GM12878 (cell line): ENCODE measurements around the gene SPSB2. TPM values are rescaled to one million over a fixed set of nuclear protein-coding genes. Genes with fewer than 3 reads are reported as not detected.
"Not testable (repeated sequence)": the region's sequence is repeated elsewhere in the genome, so short reads cannot be mapped to it uniquely, and the experiment has no call there.

Experiments
- ATAC-seq: fragments of 200-7000 bp; cut with Tn5 transposase; 3 replicates; pipeline ENCODE4 v1.9.1; 2020; ENCODE audit warnings: mild to moderate bottlenecking, moderate library complexity
- BruUV-seq: library from RNA; stranded (reverse); fragments of 400-500 nt; replicated peaks from 2 replicates; lab custom pipeline; 2021; lab: Mats Ljungman, UMichigan
- CTCF ChIA-PET: fragments of 300-600 bp; sonication (Branson Sonifier 250); formaldehyde crosslinking; extraction: SDS; loops from one replicate; lab custom pipeline; 2021; ENCODE audit warnings: inconsistent platforms; lab: Yijun Ruan, JAX
- POLR2A ChIA-PET: fragments of 350-600 bp; formaldehyde crosslinking; extraction: SDS; loops from one replicate; lab custom pipeline; 2021; ENCODE audit warnings: inconsistent platforms; lab: Charles Lee
- RAD21 ChIA-PET: fragments of 300-600 bp; sonication (Branson Sonifier 250); formaldehyde crosslinking; loops from one replicate; lab custom pipeline; 2023; ENCODE audit warnings: antibody characterized with exemption; ENCODE audit not compliant: unreplicated experiment; lab: Charles Lee
- SMC1A ChIA-PET: fragments of 300-600 bp; sonication (Branson Sonifier 250); formaldehyde crosslinking; loops from one replicate; lab custom pipeline; 2023; ENCODE audit not compliant: unreplicated experiment, uncharacterized antibody; lab: Charles Lee
- DNase-seq: peaks from one replicate; pipeline ENCODE4 v3.0.0-alpha.2; 2011; ENCODE audit warnings: low read depth, low spot score
- FAIRE-seq: peaks from 3 replicates; lab custom pipeline; 2011; peaks lifted over from hg19 to GRCh38; lab: Jason Lieb, UNC
- H2AFZ ChIP-seq: 2 replicates; pipeline ENCODE4 v1.6.0; 2011; ENCODE audit warnings: low read depth, low read length, control low read depth; ENCODE audit not compliant: control insufficient read depth
- H3K27ac ChIP-seq: 2 replicates; pipeline ENCODE4 v1.5.1; 2011; ENCODE audit warnings: control low read depth; ENCODE audit not compliant: control insufficient read depth, insufficient read depth
- H3K27me3 ChIP-seq, 2 experiments: replicated peaks in 1 of 2; 2 replicates each; pipeline versions ENCODE4 v1.6.0 to v1.6.1; 2011; ENCODE audit warnings: low read length in 1 of 2; ENCODE audit not compliant: control insufficient read depth in 2 of 2, insufficient read depth in 2 of 2
- H3K36me3 ChIP-seq, 2 experiments: 2 replicates each; pipeline ENCODE4 v1.5.1; 2011; ENCODE audit warnings: low read length in 1 of 2; ENCODE audit not compliant: control insufficient read depth in 2 of 2, insufficient read depth in 2 of 2
- H3K4me1 ChIP-seq: 2 replicates; pipeline ENCODE4 v1.6.1; 2011; ENCODE audit warnings: mild to moderate bottlenecking, low read length, moderate library complexity, mixed read lengths; ENCODE audit not compliant: control insufficient read depth, insufficient read depth
- H3K4me2 ChIP-seq: 2 replicates; pipeline ENCODE4 v1.6.0; 2011; ENCODE audit warnings: control low read depth; ENCODE audit not compliant: control insufficient read depth, insufficient read depth
- H3K4me3 ChIP-seq: fragments of 200-600 bp; sonication (generic); 2 replicates; pipeline ENCODE4 v1.5.1; 2016
- H3K79me2 ChIP-seq: 2 replicates; pipeline ENCODE4 v1.6.0; 2011; ENCODE audit warnings: low read length; ENCODE audit not compliant: control insufficient read depth, insufficient read depth
- H3K9ac ChIP-seq: 2 replicates; pipeline ENCODE4 v1.8.0; 2011; ENCODE audit warnings: low read length, control low read depth, mixed read lengths; ENCODE audit not compliant: control insufficient read depth, insufficient read depth
- H3K9me3 ChIP-seq: replicated peaks from 3 replicates; pipeline ENCODE4 v1.5.1; 2011; ENCODE audit warnings: mild to moderate bottlenecking, low read length; ENCODE audit not compliant: control insufficient read depth, insufficient read depth
- H4K20me1 ChIP-seq: 2 replicates; pipeline ENCODE4 v1.6.0; 2011; ENCODE audit not compliant: control insufficient read depth, insufficient read depth
- WGBS: methylation state at CpG from one replicate; pipeline ENCODE4 v1.1.6; 2016; ENCODE audit warnings: low lambda C conversion rate; ENCODE audit not compliant: insufficient replicate concordance, insufficient coverage; ENCODE audit errors: missing lambda C conversion rate; 5-methylcytosine and 5-hydroxymethylcytosine counted together
- in situ Hi-C: fragments of 300-500 bp; cut with MboI; formaldehyde crosslinking; loops from 9 replicates; pipeline ENCODE4 v1.14.3; 2018; ENCODE audit warnings: mixed read lengths
- intact Hi-C: fragments of 100-400 bp; cut with micrococcal nuclease; formaldehyde crosslinking; loops from one replicate; pipeline ENCODE4 v1.14.2; 2022; ENCODE audit not compliant: unreplicated experiment
- polyA plus RNA-seq, 11 experiments: library from polyadenylated mRNA; depleted of rRNA in 4 of 11; unstranded in 6 of 11; stranded (reverse) in 5 of 11; fragments of >200 nt; fragmentation: Nextera tagmentation in 4 of 11; fragmentation: Illumina TruSeq in 1 of 11; extraction: Ambion mirVana in 4 of 11; extraction: Trizol in 1 of 11; gene quantifications; 1 replicate in 1 of 11; 2 replicates in 10 of 11; pipeline versions ENCODE4 v1.2.1 to v1.2.3, GENCODE V29; 2011 to 2016; ENCODE audit warnings: inconsistent platforms in 2 of 11, missing spikeins in 2 of 11, low read depth in 1 of 11
- total RNA-seq, 4 experiments: library from RNA; depleted of rRNA in 3 of 4; stranded (reverse); fragments of >200 nt in 3 of 4; fragmentation: Illumina TruSeq in 1 of 4; extraction: Trizol in 1 of 4; gene quantifications; 2 replicates each; pipeline versions ENCODE4 v1.2.1 to v1.2.3, GENCODE V29; 2013 to 2021

Gene SPSB2
- total and polyA plus RNA-seq, 10 of the 15 experiments (the other 5 are each of a cell fraction or from before 2014, with no cell fraction given) = 0.08 to 5.6 (median 2.7) TPM

- intact Hi-C loops, H3K9me3 ChIP-seq, H4K20me1 ChIP-seq, H3K36me3 ChIP-seq, in situ Hi-C loops, SMC1A ChIA-PET, BruUV-seq, H2AFZ ChIP-seq, POLR2A ChIA-PET, RAD21 ChIA-PET, FAIRE-seq, DNase-seq, H3K79me2 ChIP-seq, H3K27me3 ChIP-seq, ATAC-seq: not testable (repeated sequence)
- WGBS = 95% methylated on average over 21 of the region's 21 CpGs
- peak overlapping the region; percentile 82 for H3K4me2 ChIP-seq
- CTCF ChIA-PET = interaction anchor here (0.8 to 6.1 kb wide), 2 partner anchors 19 to 39 kb away, joined by 3 to 121 read pairs; partner anchors contain the start of genes CDCA3, SPSB2 and TPI1
- peaks cover 12% of the 10 kb centered on the region for H3K4me1 ChIP-seq
- peak overlapping the region; percentile 56; the same call in 1 of the 2 replicates for H3K4me3 ChIP-seq
- H3K9ac ChIP-seq = peak overlapping the region; percentile 67
- H3K27ac ChIP-seq = peak overlapping the region; percentile 88
Measured at GRCh38 chr12:6889775-6890573, 16.9 kb upstream of the SPSB2 start.

- BruUV-seq, DNase-seq, H3K79me2 ChIP-seq, H3K27ac ChIP-seq, SMC1A ChIA-PET, FAIRE-seq, H3K4me2 ChIP-seq, POLR2A ChIA-PET, intact Hi-C loops, H3K36me3 ChIP-seq, H3K4me3 ChIP-seq, H3K27me3 ChIP-seq, RAD21 ChIA-PET, ATAC-seq, H3K9me3 ChIP-seq, H2AFZ ChIP-seq, H4K20me1 ChIP-seq, in situ Hi-C loops, H3K9ac ChIP-seq: not testable (repeated sequence)
- 95% methylated on average over 7 of the region's 7 CpGs for WGBS
- H3K4me1 ChIP-seq = peaks cover 12% of the 10 kb centered on the region
- CTCF ChIA-PET = interaction anchor here (6.1 kb wide), 1 partner anchor 18 kb away, joined by 121 read pairs; the partner anchor contains the start of genes SPSB2 and TPI1
Measured at GRCh38 chr12:6888794-6889193, 15.7 kb upstream of the SPSB2 start.
